Measurements from ENCODE around the gene PHC2. TPM values are rescaled to one million over a fixed set of nuclear protein-coding genes. Genes with fewer than 3 reads are reported as not detected.
A peak's percentile ranks its signal among the peaks of the same experiment; 100 is the strongest.

PHC2 gene
- total and polyA plus RNA-seq, 2 of the 13 experiments (the other 11 are each of a cell fraction or from before 2014, with no cell fraction given) = 52.5 to 84.9 TPM

- no peak for TF ChIP-seq ZNF383 (CRISPR knock-in tag; IDR thresholded peaks at IDR 0.05; ENCODE audit: borderline replicate concordance)
- no peak for TF ChIP-seq ZNF788 (CRISPR knock-in tag; IDR thresholded peaks at IDR 0.05; ENCODE audit: borderline replicate concordance)
- TF ChIP-seq ZNF670 (CRISPR knock-in tag; IDR thresholded peaks at IDR 0.05; ENCODE audit: borderline replicate concordance) = no peak
- no peak for TF ChIP-seq STAT5B (CRISPR knock-in tag; IDR thresholded peaks at IDR 0.05)
- TF ChIP-seq ZSCAN25 (CRISPR knock-in tag; IDR thresholded peaks at IDR 0.05) = no peak
- TF ChIP-seq ZNF766 (CRISPR knock-in tag; IDR thresholded peaks at IDR 0.05; ENCODE audit: borderline replicate concordance) = no peak
- TF ChIP-seq CCAR2 (optimal IDR thresholded peaks at IDR 0.05; ENCODE audit: low read depth, low read length) = no peak
- TF ChIP-seq ZNF616 (CRISPR knock-in tag; IDR thresholded peaks at IDR 0.05; ENCODE audit: low read depth) = no peak
- no peak for TF ChIP-seq SOX5 (CRISPR knock-in tag; IDR thresholded peaks at IDR 0.05; ENCODE audit: borderline replicate concordance)
- TF ChIP-seq MAFG (CRISPR knock-in tag; IDR thresholded peaks at IDR 0.05) = no peak
- no peak for TF ChIP-seq ZBTB39 (CRISPR knock-in tag; IDR thresholded peaks at IDR 0.05)
- no peak for TF ChIP-seq SRSF1 (optimal IDR thresholded peaks at IDR 0.05; ENCODE audit: low read depth, low read length)
- TF ChIP-seq ZNF512 (CRISPR knock-in tag; IDR thresholded peaks at IDR 0.05) = no peak
- no peak for TF ChIP-seq ZNF703 (CRISPR knock-in tag; IDR thresholded peaks at IDR 0.05; ENCODE audit: borderline replicate concordance)
- TF ChIP-seq ZNF318 (CRISPR knock-in tag; IDR thresholded peaks at IDR 0.05) = no peak
- no peak for TF ChIP-seq FOSL1 (CRISPR knock-in tag; IDR thresholded peaks at IDR 0.05; ENCODE audit: borderline replicate concordance)
- TF ChIP-seq XRCC5 (optimal IDR thresholded peaks at IDR 0.05; ENCODE audit: low read length) = peak; percentile 41
- TF ChIP-seq ZFP62 (CRISPR knock-in tag; IDR thresholded peaks at IDR 0.05) = no peak
- TF ChIP-seq CAMTA2 (CRISPR knock-in tag; IDR thresholded peaks at IDR 0.05; ENCODE audit: borderline replicate concordance) = no peak
Measured at GRCh38 chr1:33298623-33299277, 132.1 kb downstream of the PHC2 start (continued).

Data from HepG2 (cell line).